Measurements from ENCODE around the gene MEA1.
"Not testable (repeated sequence)": the region's sequence is repeated elsewhere in the genome, so short reads cannot be mapped to it uniquely, and the experiment has no call there.

MEA1 gene

DNA sequence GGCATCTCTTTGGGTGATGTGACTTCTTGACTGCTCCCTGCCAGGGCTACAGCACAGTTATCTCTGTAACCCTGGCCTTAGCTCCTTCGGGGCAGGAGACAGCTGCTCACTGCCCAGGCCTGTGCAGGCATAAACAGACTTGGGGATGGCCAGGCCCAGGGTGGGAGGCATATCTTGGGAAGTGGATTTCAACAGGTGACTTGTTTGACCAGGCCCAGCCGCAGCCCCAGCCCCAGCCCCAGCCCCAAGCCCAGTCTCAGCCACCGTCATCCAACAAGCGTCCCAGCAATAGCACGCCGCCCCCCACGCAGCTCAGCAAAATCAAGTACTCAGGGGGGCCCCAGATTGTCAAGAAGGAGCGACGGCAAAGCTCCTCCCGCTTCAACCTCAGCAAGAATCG is 7.5 kb downstream of the MEA1 start:
- no peak for DNase-seq

DNA sequence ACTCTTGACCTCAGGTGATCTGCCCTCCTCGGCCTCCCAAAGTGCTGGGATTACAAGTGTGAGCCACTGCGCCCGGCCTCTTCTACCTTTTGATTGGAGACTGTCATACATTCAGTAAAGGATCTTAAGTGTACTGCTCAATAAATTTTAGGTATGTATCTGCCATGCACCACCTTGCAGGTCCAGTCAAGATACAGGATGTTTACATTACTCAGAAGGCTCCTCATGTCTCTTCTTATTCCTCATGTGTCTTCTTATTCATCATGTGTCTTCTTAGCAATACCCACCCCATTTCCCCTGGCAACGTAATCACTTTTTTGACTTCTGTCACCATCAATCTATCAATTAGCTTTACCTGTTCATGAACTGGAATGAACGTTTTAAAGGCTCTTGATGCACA is 7.9 kb downstream of the MEA1 start:
- no peak for DNase-seq

DNA sequence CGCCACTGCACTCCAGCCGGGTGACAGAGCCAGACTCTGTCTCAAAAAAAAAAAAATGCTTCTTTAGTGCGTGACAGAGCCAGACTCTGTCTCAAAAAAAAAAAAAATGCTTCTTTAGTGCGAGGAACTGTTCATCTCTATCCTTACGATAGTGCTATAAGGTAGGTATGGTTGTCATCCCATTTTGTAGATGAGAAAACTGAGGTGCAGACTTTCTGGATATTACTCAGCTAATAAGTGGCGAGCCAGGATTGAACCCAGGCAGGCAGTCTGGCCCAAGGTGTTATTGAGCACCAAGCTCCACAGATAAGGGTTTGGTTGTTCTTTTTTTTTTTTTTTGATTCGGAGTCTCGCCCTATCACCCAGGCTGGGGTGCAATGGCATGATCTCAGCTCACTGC is 11.9 kb downstream of the MEA1 start:
- no peak for DNase-seq

DNA sequence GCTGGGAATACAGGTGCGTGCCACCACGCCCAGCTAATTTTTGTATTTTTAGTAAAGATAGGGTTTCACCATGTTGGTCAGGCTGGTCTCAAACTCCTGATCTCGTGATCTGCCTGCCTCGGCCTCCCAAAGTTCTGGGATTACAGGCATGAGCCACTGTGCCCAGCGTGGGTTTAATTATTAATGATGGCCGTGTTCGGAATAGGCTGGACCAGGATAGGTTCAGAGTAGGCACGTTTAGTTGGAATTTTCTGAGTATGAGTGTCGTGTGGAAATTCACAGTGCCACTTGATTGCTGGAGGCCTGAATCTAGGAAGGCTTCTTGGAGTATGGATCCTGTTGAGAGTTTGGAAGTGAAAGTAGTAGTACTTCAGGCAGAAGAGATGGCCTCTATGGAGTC is 15.5 kb downstream of the MEA1 start:
- not testable (repeated sequence) for DNase-seq

DNA sequence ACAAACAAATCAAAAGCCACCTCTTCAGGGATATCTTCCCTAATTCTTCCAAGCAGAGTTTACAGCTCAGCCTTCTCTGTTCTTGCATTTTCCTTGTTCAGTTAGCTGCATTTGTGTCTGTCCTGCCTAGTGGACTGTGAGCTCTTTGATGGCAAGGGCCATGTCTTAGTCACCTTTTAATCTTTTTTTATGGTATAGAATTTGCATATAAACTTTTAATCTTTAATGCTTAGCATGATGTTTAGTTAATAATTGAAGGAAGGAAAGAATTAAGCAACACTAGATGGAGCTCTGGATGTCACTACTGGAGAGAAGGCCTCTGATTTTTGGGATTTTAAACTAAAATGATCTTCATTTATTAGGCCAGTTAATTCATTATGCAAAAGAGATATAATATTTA is 17.2 kb downstream of the MEA1 start:
- no peak for DNase-seq

DNA sequence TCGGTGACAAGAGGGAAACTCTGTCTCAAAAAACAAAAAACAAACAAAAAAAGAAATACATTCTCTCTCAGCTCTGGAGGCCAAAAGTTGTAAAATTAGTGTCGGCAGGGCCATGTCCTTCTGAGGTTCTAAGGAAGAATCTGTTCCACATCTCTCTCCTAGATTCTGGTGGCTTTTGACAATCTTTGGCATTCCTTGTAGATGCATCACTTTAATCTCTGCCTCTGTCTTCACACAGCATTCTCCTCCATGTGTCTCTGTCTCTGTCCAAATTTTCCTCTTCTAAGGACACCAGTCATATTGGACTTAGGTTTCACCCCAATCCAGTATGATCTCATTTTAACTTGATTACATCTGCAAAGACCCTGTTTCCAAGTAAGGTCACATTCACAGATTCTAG is 20.3 kb downstream of the MEA1 start:
- DNase-seq, result no peak

DNA sequence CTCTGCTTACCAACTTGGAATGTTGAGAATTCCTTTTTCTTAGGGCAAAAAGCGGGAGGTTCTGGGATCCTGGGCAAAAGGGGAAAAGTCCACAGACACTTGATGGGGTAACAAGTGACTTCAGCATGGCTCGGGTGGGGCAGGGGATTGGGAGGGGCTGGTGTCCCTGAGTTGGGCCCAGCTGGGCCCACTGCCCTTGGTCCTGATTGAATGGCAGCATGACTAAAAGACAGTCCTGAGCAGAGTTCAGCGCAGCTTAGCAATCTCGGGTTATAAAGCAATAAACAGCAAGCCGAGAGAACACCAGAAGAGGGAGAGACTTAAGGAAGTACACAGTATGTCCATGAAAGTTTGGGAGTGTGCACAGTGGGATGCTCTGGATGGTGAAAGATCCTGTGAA is 23.8 kb downstream of the MEA1 start:
- no peak for DNase-seq

DNA sequence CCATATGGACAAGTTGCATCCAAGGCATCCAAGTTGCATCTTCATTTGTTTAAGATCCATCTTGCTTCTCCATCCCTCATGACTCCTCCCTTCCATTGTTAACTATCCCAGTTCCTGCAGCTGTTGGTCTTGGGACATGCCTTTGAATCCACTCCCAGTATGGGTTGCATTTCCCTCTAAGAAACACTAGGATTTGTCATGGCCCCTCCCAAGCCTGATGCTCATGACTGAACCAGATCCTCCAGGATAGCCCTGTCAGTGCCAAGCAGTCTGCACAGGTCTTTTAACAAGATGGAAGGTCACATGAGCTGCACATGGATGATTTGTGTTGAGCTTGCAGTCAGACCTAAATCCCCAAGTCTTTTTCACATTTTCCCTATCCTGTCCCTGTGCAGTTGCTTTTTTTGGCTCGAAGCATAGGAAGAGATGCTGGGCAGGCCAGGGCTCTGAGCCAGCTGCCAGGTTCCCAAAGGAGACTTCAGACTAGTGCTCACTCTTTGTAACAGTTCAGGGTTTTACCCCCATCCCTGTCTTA is 25.2 kb downstream of the MEA1 start:
- no peak for DNase-seq

DNA sequence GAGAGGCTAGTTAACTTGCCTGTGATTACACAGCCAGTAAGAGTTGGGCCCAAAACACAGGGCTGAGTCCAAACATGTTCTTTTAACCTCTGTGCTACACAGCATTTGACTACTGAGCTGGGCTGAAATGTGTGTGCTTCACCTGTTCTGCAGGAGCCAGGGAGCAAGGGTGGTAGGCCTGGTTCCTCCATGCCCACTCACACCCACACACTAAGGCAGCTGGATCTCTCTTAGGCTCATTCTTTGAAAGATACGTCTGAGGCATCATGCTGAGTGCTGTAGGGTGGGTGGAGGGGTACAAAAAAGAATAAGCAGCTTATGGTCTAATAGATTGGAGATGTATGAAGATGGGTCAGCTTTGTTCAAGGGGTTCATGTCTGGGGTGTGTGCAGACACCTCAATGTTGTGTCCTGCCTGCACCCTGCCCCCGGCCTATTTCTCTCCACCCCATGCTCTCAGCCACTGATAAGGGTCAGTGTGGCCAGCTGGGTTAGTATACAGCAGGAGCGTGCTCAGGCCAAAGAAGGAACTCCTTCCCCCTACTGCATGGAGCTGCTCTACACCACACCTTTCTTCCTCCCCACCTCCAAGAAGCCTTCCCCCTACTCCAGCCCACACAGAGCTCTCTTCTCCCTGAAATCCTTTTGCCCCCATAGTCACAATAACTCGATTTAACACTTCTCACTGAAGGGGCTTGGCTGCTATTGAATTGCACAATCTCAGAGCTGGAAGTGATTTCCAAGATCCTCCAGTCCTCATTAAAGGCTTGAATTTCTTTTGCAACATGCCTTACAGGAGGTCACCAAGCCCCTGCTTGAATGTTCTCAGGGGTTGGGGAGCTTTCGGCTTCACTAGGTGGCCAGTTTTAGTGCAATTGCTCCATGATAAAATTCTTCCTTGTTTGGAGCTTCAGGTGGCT is 26.0 kb downstream of the MEA1 start:
- DNase-seq, result no peak

DNA sequence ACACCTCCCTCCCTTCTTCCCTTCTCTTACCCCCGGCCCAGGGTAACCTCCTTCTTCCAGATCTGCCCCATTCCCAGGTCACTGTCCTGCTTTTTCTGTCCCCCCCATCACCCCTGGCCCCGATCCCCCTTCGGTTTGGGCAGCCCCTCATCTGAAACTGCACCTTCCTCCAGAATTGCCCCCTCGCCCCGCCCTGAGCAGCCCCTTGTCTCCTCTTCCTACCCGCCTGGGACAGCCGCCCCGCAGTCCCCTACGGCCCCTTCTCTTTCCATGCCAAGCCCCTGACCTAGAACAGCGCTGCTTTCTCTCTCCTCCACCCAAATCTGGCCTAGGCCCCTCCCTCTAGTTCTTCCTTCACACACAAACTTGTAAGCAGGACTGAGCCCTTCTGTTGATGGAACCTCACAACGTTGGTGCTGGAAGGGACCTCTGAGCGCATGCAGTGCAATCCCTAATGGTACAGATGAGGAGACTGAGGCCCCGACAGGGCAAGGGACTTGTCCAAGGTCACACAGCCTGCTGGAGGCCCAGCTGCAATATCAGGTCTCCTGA is 28.7 kb downstream of the MEA1 start:
- DNase-seq, result peak; percentile 5

DNA sequence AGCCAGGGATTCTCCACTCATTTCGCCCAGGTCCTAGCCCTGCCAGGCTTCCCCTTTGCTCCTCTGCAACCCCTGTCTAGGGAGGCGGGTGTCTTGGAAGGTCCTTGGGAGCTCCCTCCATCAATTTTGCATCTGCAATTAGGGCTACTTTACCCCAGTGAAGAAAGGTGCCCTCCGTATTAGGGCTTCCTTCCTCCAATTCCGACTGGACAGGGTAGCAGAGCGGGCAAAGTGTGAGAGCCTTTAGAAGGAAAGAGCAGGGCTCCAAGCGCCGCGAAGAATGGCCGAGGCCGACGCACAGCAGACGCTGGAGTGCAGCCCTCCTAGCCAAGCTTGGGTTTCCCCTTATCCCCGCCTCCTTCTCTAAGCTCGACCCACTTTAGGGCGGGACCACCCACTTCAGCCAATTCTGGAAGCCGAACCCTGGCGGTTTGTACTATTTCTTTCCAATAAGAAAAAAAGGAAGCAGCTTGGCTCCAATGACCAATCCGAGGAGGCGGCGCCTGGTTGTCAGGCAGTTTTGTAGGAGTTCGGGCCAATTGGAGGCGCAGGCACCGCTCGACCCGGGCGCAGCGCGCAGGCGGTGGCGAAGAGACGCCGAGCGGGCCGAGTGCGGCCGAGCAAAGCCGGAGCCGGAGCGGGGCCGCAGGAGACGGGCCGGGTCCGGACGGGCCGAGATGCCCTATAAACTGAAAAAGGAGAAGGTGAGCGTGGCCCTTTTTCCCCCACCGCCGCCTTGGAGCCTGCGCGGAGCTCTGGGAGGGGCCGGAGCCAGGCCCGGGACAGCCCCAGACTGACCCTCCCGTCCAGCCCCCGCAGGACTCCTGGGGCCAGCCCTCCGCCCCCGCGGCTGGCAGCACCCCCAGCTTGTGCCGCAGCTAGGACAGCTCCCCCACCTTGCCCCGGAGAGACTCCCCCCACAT is 29.5 kb downstream of the MEA1 start, which contains the start of gene PPP2R5D:
TSS of gene PPP2R5D (plus strand) at position 570 of the 923 bp plus-strand sequence. CDS start at position 678, 108 bp downstream.
- DNase-seq, result peak; percentile 99

DNA sequence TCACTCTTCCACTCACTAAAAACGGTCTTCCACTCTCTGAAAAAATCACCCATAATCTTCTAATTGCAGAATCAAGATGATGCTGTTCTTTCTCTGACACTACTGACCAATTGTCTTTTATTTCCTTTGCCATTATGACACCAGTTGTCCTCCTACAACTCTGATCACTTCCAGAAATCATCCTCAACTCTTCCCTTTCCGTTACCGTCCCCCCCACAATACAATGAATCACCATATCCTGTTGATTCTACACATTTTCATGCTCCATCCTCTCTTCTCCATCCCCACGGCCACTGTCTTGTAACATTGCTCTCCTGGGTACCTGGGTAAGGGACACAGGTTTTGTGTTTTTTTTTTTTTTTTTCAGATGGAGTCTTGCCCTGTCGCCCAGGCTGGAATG is 31.9 kb downstream of the MEA1 start:
- no peak for DNase-seq

DNA sequence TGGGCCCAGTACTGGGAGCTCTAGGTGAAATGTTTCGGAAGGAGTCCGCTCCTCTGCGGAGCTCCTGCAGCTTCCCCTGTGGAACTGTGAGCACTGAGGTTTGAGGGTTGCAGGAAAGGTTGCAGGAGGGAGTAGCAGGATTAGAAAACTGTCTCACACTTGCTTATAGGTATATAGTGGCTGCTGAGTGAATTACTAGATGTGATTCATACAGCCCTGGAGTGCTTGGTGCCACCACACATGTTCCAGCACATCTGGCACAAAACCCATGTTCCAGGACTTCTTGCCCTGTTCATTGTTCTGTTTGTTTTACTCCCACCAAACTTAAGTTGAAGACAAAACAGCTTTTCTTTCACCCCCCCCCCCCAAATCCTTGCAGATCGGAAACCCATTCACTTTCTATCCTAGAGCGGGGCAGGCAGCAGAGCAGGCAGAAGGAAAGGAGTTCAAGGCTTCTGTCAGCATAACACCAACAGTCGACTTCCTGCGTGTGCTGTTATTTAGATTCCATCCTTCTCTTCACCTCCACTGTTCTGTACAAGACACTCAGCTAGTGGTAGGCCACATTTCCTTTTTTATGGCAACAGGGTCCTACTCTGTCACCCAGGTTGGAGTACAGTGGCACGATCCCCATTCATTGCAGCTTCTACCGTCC is 34.1 kb downstream of the MEA1 start:
- DNase-seq, result no peak

DNA sequence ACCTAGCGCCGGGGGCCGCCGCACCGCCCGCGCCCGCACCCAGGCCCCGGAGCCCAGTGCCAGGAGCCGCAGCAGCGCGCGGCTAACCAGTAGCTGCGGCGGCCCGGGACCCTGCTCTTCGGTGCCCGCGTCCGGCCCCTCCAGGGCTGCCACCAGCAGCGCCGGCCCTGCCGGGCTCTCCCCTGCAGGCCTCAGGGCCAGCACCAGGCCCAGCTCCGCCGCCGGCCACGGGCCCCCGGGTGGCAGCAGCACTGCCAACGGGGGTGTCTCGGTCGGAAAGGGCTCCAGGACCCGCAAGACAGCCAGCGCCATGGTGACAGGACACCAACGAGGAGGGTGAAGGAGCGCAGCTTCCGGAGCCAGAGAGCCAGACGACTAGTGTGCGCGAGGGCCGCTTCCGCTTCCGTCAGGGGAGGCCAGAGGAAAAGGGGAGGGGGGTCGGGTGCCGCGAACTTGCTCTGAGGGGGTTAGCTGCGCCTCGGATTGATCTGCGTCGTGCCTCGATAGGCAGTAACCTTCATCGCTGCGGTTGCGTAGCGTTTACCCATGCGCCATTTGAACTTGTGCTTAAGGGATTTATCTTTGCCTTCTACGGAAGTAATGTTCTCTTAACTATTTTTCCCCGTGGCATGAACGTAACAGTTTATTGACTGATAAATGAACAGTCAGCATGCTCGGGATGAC is 34.8 kb downstream of the MEA1 start, which contains the start of gene PEX6:
TSS of gene PEX6 (minus strand) at position 343 of the 684 bp plus-strand sequence. CDS start at position 312, 31 bp downstream.
- DNase-seq, result peak; percentile 84

DNA sequence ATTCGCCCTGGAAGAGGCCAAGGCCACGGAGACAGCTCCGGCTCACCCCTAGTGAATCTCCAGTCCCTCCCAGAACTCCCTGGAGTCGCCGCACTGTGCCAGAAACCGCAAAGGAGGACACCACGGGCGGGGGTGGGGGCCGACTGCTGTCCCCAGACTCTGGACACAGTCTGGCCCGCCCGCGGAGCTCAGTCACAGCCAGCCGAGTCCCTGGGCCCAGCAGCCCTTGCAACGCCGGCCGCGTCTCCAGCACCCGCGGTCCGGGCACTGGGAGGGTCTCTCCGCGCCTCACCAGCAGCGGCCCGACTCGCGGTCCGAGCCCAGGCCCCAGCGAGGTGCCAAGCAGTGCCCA is 35.3 kb downstream of the MEA1 start:
- DNase-seq, result no peak

DNA sequence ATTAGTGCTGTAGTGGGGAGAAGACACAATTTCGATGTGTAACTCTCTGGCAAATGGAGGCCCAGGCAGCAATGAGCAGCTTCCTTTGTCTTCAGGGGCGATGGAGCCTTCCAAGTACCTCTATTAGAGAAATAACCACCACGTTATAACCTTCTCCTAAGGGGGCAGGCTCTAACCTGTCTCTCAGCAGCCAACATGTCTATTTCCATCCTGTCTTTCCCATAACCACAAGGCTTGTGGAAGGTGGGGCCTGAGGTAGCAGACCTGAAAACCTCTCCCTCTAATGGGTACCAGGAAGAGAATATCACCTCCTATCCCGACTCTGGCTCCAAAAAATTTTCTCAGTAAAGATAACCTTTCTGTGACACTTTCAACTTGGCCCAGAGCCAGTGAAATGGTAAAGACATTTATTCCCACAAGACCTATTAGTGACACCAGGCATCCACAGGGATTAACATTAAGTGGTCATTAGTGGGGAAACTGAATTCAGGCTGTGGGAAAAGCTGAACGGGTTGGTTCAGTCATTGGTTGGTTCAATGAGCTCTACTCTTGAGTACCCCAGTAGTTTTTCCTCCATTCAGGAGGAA is 38.7 kb downstream of the MEA1 start:
- DNase-seq, result peak; percentile 69

DNA sequence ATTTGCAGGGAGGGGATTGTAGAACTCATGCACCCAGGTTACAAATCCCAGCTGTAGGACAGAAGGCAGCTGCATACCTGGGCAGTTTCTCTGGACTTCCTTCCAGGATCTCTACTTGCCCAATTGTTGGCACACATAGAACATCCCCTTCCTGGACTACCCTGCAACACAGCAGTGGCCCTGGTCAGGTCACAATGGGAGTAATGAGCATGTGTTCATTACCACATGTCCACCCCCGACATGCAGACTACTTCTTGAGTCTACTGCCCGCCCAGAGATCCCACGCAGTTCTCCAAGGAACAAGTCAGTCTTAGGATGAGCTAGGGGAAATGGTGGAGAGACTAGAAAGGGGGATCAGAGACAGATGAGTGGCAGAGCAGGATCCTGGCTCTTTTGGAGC is 39.8 kb downstream of the MEA1 start:
- DNase-seq, result no peak

DNA sequence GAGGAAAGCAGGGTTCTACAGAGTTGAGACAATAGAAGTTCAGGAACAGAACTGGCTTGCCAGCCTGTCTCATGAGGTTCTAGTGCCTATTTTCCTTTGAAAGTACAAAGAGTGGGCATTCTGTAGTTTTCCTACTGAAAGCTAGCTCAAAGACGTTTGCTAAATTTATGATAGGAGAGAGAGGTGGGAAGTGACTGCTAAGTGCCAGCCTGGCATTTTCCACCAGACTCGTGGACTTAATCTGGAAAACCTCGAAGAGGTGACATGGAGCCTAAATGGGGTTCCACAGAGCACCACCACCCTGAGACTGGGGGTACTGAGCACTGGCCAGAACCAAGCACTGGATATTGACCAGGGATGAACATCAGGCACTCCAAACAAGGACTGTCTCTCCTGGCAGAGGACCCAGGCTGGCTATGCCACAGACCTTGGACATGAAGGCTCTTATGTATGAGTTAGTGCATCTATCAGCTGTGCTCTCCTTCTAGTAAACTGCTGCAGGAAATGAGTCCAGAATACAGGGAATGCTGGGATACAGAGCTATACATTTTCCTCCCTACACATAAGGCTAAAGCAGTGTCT is 41.9 kb downstream of the MEA1 start:
- no peak for DNase-seq

DNA sequence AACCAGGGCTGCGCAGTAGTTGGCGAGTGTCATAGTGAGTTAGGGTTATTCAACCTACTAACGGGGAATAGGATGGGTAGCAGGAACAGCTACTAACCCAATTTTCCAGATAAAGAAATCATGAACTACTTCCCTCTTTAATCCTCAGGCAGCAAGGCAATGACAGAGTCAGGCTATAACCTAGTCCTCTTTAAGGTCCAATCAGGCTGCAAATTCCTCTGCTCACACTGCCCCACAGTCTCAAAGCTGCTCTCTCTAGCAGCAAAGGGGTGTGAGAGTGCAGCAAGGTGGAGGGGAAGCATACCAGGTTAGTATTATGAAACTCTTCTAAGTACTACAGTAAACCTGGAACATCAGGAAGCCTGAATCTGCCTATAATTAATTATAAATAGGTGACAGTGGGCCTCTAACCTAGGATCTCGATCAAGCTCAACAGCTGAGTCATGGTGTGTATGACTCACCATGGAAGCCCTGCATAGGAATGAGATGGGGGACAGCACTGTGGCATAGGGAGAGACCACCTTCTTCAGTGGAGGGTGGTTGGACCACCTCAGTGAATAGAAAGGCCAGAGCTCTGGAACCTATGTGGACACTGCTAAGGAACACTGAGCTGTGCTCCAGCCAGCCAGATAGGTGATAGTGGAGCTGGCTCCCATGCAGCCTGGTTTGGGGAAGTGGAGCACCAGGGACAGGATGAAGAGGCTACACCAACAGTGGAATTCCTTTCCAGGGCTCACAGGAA is 42.7 kb downstream of the MEA1 start:
- no peak for DNase-seq

DNA sequence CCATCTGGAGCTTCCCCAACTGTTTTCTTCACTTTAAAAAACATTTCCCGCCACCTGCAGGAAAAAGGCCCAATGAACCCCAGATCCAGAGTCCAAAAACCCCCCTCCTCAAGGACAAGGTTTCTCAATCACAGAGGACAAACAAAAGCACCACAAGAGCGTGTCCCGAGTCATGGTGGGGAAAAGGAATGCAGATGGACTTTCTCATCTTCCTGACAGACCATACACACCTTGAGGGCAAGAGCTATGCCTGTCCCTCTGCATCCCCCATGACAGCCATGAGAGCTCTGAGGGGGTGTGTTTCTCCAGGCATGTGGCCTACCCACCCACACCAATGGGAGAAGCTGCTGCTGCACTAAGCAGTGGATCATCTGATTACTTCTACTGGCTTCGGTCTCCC is 43.8 kb downstream of the MEA1 start:
- DNase-seq, result no peak
